ENCODE measurements around the gene FXYD1. TPM values are rescaled to one million over a fixed set of nuclear protein-coding genes. Genes with fewer than 3 reads are reported as not detected.

Gene FXYD1
- total RNA-seq, 1 experiment from 2014 or later, result not detected

DNA sequence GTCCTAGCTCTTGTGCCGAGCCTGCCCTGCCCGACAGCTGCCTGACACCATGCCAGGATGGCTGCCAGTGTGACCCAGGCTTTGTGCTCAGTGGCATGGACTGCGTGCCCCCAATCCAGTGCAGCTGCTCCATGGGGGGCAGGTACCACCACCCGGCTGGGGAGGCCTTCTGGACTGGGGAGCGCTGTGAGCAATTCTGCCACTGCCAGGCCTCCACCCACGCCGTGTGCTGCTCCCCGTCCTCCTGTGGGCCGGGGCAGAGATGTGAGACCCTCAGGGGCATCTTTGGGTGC is 32.4 kb upstream of the FXYD1 start:
- no TSS peak for BruUV-seq (replicated peaks)
- intact Hi-C loops (cut with micrococcal nuclease; ENCODE audit: unreplicated experiment), result no loop called here
- no peak overlapping the region for H3K27ac ChIP-seq (ENCODE audit: low read depth, low read length, poor library complexity, severe bottlenecking)
- TF ChIP-seq CTCF (conservative IDR thresholded peaks at IDR 0.05; ENCODE audit: low read depth, low read length) (no peak), EZH2 (IDR thresholded peaks at IDR 0.05; ENCODE audit: borderline replicate concordance, low read depth, low read length, poor library complexity, severe bottlenecking) (no peak)
- no peaks in the 10 kb centered on the region for H3K36me3 ChIP-seq (ENCODE audit: insufficient read depth, low read length, poor library complexity, severe bottlenecking)
- ChIA-PET POLR2A (ENCODE audit: low non-redundant PET) (no interaction called here), CTCF (no interaction called here)
- no peaks in the 10 kb centered on the region for H3K9me3 ChIP-seq (ENCODE audit: low read depth, low read length, poor library complexity, severe bottlenecking)
- no peaks in the 10 kb centered on the region for H3K27me3 ChIP-seq (replicated peaks; ENCODE audit: insufficient read depth, low read depth, low read length, poor library complexity)
- no peak for DNase-seq (ENCODE audit: low spot score)
- no peaks in the 10 kb centered on the region for H3K4me1 ChIP-seq (ENCODE audit: insufficient read depth, low read length, poor library complexity, severe bottlenecking)
- no peak overlapping the region for H3K4me3 ChIP-seq (ENCODE audit: low read depth, low read length, poor library complexity, severe bottlenecking)

GRCh38 chr19:35106898-35107541 is 31.6 kb upstream of the FXYD1 start:
- intact Hi-C loops (cut with micrococcal nuclease; ENCODE audit: unreplicated experiment), result no loop called here
- Histone ChIP-seq H3K36me3 (ENCODE audit: insufficient read depth, low read length, poor library complexity, severe bottlenecking) (no peaks in the 10 kb centered on the region), H3K27me3 (replicated peaks; ENCODE audit: insufficient read depth, low read depth, low read length, poor library complexity) (no peaks in the 10 kb centered on the region), H3K4me1 (ENCODE audit: insufficient read depth, low read length, poor library complexity, severe bottlenecking) (no peaks in the 10 kb centered on the region), H3K27ac (ENCODE audit: low read depth, low read length, poor library complexity, severe bottlenecking) (no peak overlapping the region), H3K4me3 (ENCODE audit: low read depth, low read length, poor library complexity, severe bottlenecking) (no peak overlapping the region), H3K9me3 (ENCODE audit: low read depth, low read length, poor library complexity, severe bottlenecking) (no peaks in the 10 kb centered on the region)
- no peak for DNase-seq (ENCODE audit: low spot score)
- BruUV-seq (replicated peaks), result no TSS peak
- ChIA-PET POLR2A (ENCODE audit: low non-redundant PET) (no interaction called here), CTCF (no interaction called here)
- TF ChIP-seq EZH2 (IDR thresholded peaks at IDR 0.05; ENCODE audit: borderline replicate concordance, low read depth, low read length, poor library complexity, severe bottlenecking) (no peak), CTCF (conservative IDR thresholded peaks at IDR 0.05; ENCODE audit: low read depth, low read length) (no peak)

- Histone ChIP-seq H3K9me3 (ENCODE audit: low read depth, low read length, poor library complexity, severe bottlenecking) (no peaks in the 10 kb centered on the region), H3K27ac (ENCODE audit: low read depth, low read length, poor library complexity, severe bottlenecking) (no peak overlapping the region), H3K4me3 (ENCODE audit: low read depth, low read length, poor library complexity, severe bottlenecking) (no peak overlapping the region), H3K27me3 (replicated peaks; ENCODE audit: insufficient read depth, low read depth, low read length, poor library complexity) (no peaks in the 10 kb centered on the region), H3K4me1 (ENCODE audit: insufficient read depth, low read length, poor library complexity, severe bottlenecking) (no peaks in the 10 kb centered on the region), H3K36me3 (ENCODE audit: insufficient read depth, low read length, poor library complexity, severe bottlenecking) (no peaks in the 10 kb centered on the region)
- DNase-seq (ENCODE audit: low spot score), result no peak
- intact Hi-C loops (cut with micrococcal nuclease; ENCODE audit: unreplicated experiment), result no loop called here
- TF ChIP-seq EZH2 (IDR thresholded peaks at IDR 0.05; ENCODE audit: borderline replicate concordance, low read depth, low read length, poor library complexity, severe bottlenecking) (no peak), CTCF (conservative IDR thresholded peaks at IDR 0.05; ENCODE audit: low read depth, low read length) (no peak)
- BruUV-seq (replicated peaks), result no TSS peak
- ChIA-PET CTCF (no interaction called here), POLR2A (ENCODE audit: low non-redundant PET) (no interaction called here)
Measured at GRCh38 chr19:35107545-35107944, 31.1 kb upstream of the FXYD1 start.

Data from A673 (cell line).